Epithelial cell of esophagus (primary cell): Measurements from ENCODE around the gene SLC4A8.
"Not testable (repeated sequence)": the region's sequence is repeated elsewhere in the genome, so short reads cannot be mapped to it uniquely, and the experiment has no call there.

Experiments
- DNase-seq: peaks from one replicate; pipeline ENCODE4 v3.0.0; 2010; ENCODE audit warnings: low read depth
- H3K4me3 ChIP-seq: 2 replicates; pipeline ENCODE4 v1.5.1; 2011; ENCODE audit warnings: mild to moderate bottlenecking, low read length, control low read depth
- CTCF ChIP-seq: IDR thresholded peaks from 2 replicates; pipeline ENCODE4 v1.5.1; 2011; ENCODE audit warnings: low read depth, mild to moderate bottlenecking, low read length, control low read depth, inconsistent platforms; ENCODE audit not compliant: insufficient read depth; ENCODE audit errors: missing control alignments

The SLC4A8 gene

GRCh38 chr12:51507178-51507577 lies 82.5 kb downstream of the SLC4A8 start:
- no peak for DNase-seq
- no peak overlapping the region for H3K4me3 ChIP-seq
- TF ChIP-seq CTCF, result no peak

DNA sequence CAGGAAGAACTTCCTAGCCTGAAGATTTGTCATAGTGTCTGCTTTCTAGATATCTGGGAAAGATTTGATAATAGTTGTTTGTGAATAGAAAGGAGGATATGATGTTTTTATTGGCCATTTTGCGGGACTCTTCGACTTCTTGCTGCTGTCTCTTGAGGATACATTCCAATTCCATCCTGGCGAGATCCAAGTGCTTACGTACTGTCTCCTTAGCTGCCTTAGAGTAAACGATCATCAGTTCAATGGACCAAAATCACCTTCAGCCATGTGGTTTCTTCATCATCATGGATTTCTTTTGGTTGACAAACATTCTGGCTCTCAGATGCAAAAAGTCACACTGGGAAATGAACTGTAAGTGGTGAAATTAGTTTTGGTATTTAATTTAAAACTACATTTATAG lies 83.7 kb downstream of the SLC4A8 start:
- no peak for TF ChIP-seq CTCF
- no peak for DNase-seq
- no peak overlapping the region for H3K4me3 ChIP-seq

- DNase-seq, result no peak
- no peak overlapping the region for H3K4me3 ChIP-seq
- TF ChIP-seq CTCF, result no peak
These were observed 87.1 kb downstream of the SLC4A8 start for GRCh38 chr12:51511546-51512260.

GRCh38 chr12:51512438-51512837 lies 87.8 kb downstream of the SLC4A8 start:
- no peak for TF ChIP-seq CTCF
- DNase-seq, result no peak
- no peak overlapping the region for H3K4me3 ChIP-seq

- DNase-seq, H3K4me3 ChIP-seq: not testable (repeated sequence)
These were observed 90.4 kb downstream of the SLC4A8 start for GRCh38 chr12:51515037-51515436.

- no peak for TF ChIP-seq CTCF
- no peak for DNase-seq
- H3K4me3 ChIP-seq, result no peak overlapping the region
These were observed 92.7 kb downstream of the SLC4A8 start for GRCh38 chr12:51517316-51517715.

DNA sequence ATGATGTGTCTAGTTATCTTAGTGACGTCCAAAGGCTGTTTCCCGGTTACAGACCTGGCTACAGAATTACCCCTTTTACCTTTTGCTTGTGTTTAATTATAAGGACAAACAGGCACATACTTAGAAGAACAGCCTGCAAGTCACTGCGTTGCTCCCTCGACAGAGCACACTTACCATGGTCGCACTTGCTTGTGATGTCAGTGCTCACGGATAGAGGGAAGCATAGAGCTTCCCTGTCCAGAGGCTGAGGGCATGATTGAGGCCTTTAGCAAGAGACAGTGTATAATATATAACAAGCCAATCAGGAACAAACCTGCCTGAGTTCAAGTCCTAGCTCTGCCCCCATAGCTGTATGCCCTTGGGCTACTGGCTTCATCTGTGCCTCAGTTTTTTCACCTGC lies 93.2 kb downstream of the SLC4A8 start:
- H3K4me3 ChIP-seq, result no peak overlapping the region
- DNase-seq, result no peak
- no peak for TF ChIP-seq CTCF
